ENCODE measurements around the gene CRMP1. TPM values are rescaled to one million over a fixed set of nuclear protein-coding genes. Genes with fewer than 3 reads are reported as not detected.

CRMP1 gene
- total RNA-seq, 1 experiment from 2014 or later = not detected

- intact Hi-C loops (cut with micrococcal nuclease) = no loop called here
- Histone ChIP-seq H3K36me3 (ENCODE audit: low read depth, low read length) (no peaks in the 10 kb centered on the region; the same call in 1 of the 2 replicates), H3K9ac (ENCODE audit: low read length) (no peak overlapping the region), H3K27me3 (ENCODE audit: low read length) (no peaks in the 10 kb centered on the region), H3F3A (ENCODE audit: low read length, unreplicated experiment) (no peaks in the 10 kb centered on the region), H3K79me2 (ENCODE audit: low read length) (no peaks in the 10 kb centered on the region), H4K20me1 (ENCODE audit: low read length) (no peaks in the 10 kb centered on the region), H2AFZ (ENCODE audit: low read length) (no peak overlapping the region), H3K4me2 (ENCODE audit: low read length) (no peak overlapping the region), H3K4me3 (ENCODE audit: low read length) (no peak overlapping the region), H3K4me1 (ENCODE audit: insufficient read depth, low read length) (no peaks in the 10 kb centered on the region), H3K27ac (ENCODE audit: low read length) (no peak overlapping the region), H3K9me3 (ENCODE audit: low read length) (no peaks in the 10 kb centered on the region), H3K9me2 (replicated peaks; ENCODE audit: low read length) (no peaks in the 10 kb centered on the region)
- TF ChIP-seq EZH2 (IDR thresholded peaks at IDR 0.05; ENCODE audit: low read length, unreplicated experiment) (no peak), EZH2phosphoT487 (IDR thresholded peaks at IDR 0.05; ENCODE audit: borderline replicate concordance, low read length) (no peak), CTCF (conservative IDR thresholded peaks at IDR 0.05; ENCODE audit: low read depth, low read length) (no peak)
- ATAC-seq (no peak), DNase-seq (no peak)
- no TSS peak for BruUV-seq (replicated peaks)
- ChIA-PET CTCF (no interaction called here), POLR2A (ENCODE audit: unreplicated experiment) (no interaction called here)
Measured at GRCh38 chr4:5815641-5816040, 77.2 kb downstream of the CRMP1 start.

- TF ChIP-seq EZH2phosphoT487 (IDR thresholded peaks at IDR 0.05; ENCODE audit: borderline replicate concordance, low read length) = no peak
- TF ChIP-seq EZH2 (IDR thresholded peaks at IDR 0.05; ENCODE audit: low read length, unreplicated experiment) = no peak
- TF ChIP-seq CTCF (conservative IDR thresholded peaks at IDR 0.05; ENCODE audit: low read depth, low read length) = no peak
- ChIA-PET CTCF (no interaction called here), POLR2A (ENCODE audit: unreplicated experiment) (no interaction called here)
- Histone ChIP-seq H3F3A (ENCODE audit: low read length, unreplicated experiment) (no peaks in the 10 kb centered on the region), H3K27me3 (ENCODE audit: low read length) (no peaks in the 10 kb centered on the region), H3K27ac (ENCODE audit: low read length) (no peak overlapping the region), H2AFZ (ENCODE audit: low read length) (no peak overlapping the region), H3K79me2 (ENCODE audit: low read length) (no peaks in the 10 kb centered on the region), H3K9ac (ENCODE audit: low read length) (no peak overlapping the region), H3K4me1 (ENCODE audit: insufficient read depth, low read length) (no peaks in the 10 kb centered on the region), H3K9me3 (ENCODE audit: low read length) (no peaks in the 10 kb centered on the region), H3K9me2 (replicated peaks; ENCODE audit: low read length) (no peaks in the 10 kb centered on the region), H3K4me2 (ENCODE audit: low read length) (no peak overlapping the region), H3K36me3 (ENCODE audit: low read depth, low read length) (peaks cover 6% of the 10 kb centered on the region; the same call in 1 of the 2 replicates), H4K20me1 (ENCODE audit: low read length) (no peaks in the 10 kb centered on the region), H3K4me3 (ENCODE audit: low read length) (no peak overlapping the region)
- no TSS peak for BruUV-seq (replicated peaks)
- intact Hi-C loops (cut with micrococcal nuclease) = loop anchor here (5.0 kb wide), 1 partner anchor 1322 kb away; no protein-coding TSS in a partner anchor
- ATAC-seq (no peak), DNase-seq (no peak)
Measured at GRCh38 chr4:5814421-5814820, 78.5 kb downstream of the CRMP1 start.

- ATAC-seq = no peak
- TF ChIP-seq EZH2phosphoT487 (IDR thresholded peaks at IDR 0.05; ENCODE audit: borderline replicate concordance, low read length) (no peak), EZH2 (IDR thresholded peaks at IDR 0.05; ENCODE audit: low read length, unreplicated experiment) (no peak), CTCF (conservative IDR thresholded peaks at IDR 0.05; ENCODE audit: low read depth, low read length) (no peak)
- no peak overlapping the region for H2AFZ ChIP-seq (ENCODE audit: low read length)
- intact Hi-C loops (cut with micrococcal nuclease) = loop anchor here (2.0 to 5.0 kb wide), 2 partner anchors 413 to 1322 kb away; no protein-coding TSS in a partner anchor
- no peak overlapping the region for H3K4me2 ChIP-seq (ENCODE audit: low read length)
- no peaks in the 10 kb centered on the region for H3K79me2 ChIP-seq (ENCODE audit: low read length)
- no peaks in the 10 kb centered on the region for H3K27me3 ChIP-seq (ENCODE audit: low read length)
- H3K4me3 ChIP-seq (ENCODE audit: low read length) = no peak overlapping the region
- no TSS peak for BruUV-seq (replicated peaks)
- no peaks in the 10 kb centered on the region for H3K9me3 ChIP-seq (ENCODE audit: low read length)
- peaks cover 11% of the 10 kb centered on the region; the same call in 1 of the 2 replicates for H3K36me3 ChIP-seq (ENCODE audit: low read depth, low read length)
- H3K27ac ChIP-seq (ENCODE audit: low read length) = no peak overlapping the region
- CTCF ChIA-PET = no interaction called here
- H3K4me1 ChIP-seq (ENCODE audit: insufficient read depth, low read length) = no peaks in the 10 kb centered on the region
- POLR2A ChIA-PET (ENCODE audit: unreplicated experiment) = no interaction called here
- no peaks in the 10 kb centered on the region for H4K20me1 ChIP-seq (ENCODE audit: low read length)
- no peak for DNase-seq
- no peaks in the 10 kb centered on the region for H3F3A ChIP-seq (ENCODE audit: low read length, unreplicated experiment)
- H3K9me2 ChIP-seq (replicated peaks; ENCODE audit: low read length) = no peaks in the 10 kb centered on the region
- no peak overlapping the region for H3K9ac ChIP-seq (ENCODE audit: low read length)
Measured at GRCh38 chr4:5813882-5814255, 79.0 kb downstream of the CRMP1 start.

Data from PC-3 (cell line).